Rectal smooth muscle tissue (tissue), 1 donor: Measurements from ENCODE around the gene FAM161A.

Experiments used
- H3K27ac ChIP-seq: one replicate; pipeline ENCODE4 v1.7.0; 2013; ENCODE audit warnings: low read depth, low read length, inconsistent platforms
- H3K27me3 ChIP-seq: one replicate; pipeline ENCODE4 v1.7.0; 2013; ENCODE audit warnings: low read length; ENCODE audit not compliant: control insufficient read depth, insufficient read depth
- H3K36me3 ChIP-seq: one replicate; pipeline ENCODE4 v1.7.0; 2013; ENCODE audit warnings: low read length; ENCODE audit not compliant: control insufficient read depth, insufficient read depth
- H3K4me1 ChIP-seq: one replicate; pipeline ENCODE4 v1.7.0; 2013; ENCODE audit warnings: low read length; ENCODE audit not compliant: control insufficient read depth, insufficient read depth
- H3K4me3 ChIP-seq: one replicate; pipeline ENCODE4 v1.7.0; 2013; ENCODE audit warnings: low read length
- H3K9ac ChIP-seq: one replicate; pipeline ENCODE4 v1.7.0; 2013; ENCODE audit warnings: low read length

Gene FAM161A

DNA sequence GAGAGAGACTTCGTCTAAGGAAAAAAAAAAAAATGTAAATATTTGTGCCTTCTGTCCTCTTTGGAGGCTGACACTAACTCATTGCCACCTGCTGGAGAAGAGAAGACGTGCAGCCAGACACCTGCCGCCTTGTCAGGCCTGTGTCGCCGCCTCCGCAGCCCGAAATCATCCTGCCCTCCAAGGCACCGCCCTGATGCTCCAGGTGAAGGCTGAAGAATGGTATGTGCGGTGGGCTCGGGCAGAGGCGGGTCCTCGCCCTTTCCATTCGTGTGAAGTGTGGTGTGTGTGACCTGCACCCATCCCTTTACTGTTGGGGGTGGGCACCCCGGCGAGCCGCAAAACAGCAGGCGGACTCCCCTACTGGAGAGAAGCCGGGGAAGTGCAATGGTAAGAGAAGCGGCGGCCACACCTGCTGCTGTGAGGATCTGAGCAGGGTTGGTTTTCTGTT lies 60.4 kb downstream of the FAM161A start:
- H3K4me1 ChIP-seq = no peaks in the 10 kb centered on the region
- H3K27ac ChIP-seq = no peak overlapping the region
- no peaks in the 10 kb centered on the region for H3K36me3 ChIP-seq
- H3K4me3 ChIP-seq = no peak overlapping the region
- no peaks in the 10 kb centered on the region for H3K27me3 ChIP-seq
- H3K9ac ChIP-seq = no peak overlapping the region

- Histone ChIP-seq H3K27ac (no peak overlapping the region), H3K27me3 (no peaks in the 10 kb centered on the region)
Measured at GRCh38 chr2:61792355-61792890, 61.4 kb downstream of the FAM161A start.

DNA sequence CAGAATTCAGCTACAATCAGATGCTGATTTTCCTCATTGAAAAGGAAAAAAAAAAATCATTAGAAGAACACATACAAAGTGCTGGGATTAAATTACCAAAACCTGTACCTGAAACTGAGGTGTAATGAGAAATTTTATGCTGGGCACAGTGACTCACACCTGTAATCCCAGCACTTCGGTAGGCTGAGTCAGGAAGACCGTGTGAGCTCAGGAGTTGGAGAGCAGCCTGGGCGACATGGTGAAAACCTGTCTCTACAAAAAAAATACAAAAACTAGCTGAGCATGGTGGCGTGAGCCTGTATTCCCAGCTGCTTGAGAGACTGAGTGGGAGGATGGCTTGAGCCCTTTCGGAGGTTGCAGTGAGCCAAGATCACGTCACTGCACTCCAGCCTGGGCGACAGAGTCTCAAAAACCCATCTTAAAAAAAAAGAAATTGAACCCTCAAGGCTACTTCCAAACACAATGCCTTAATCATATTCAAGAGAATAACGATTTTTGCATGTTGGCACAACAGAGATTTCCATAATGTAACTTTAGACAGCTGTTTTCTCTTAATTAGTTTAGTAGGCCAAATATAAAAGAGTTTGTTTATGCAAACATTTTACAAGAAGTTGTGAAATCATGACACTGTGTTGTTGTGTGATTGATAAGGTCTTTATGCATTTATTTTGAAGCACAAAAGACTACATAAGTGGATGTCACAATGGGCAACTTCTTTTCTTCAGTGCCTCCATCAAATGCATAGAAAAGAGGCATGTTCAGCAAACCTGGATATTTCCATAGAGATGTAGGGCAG lies 63.9 kb downstream of the FAM161A start:
- no peaks in the 10 kb centered on the region for H3K36me3 ChIP-seq
- H3K27me3 ChIP-seq = no peaks in the 10 kb centered on the region
- H3K9ac ChIP-seq = no peak overlapping the region
- no peak overlapping the region for H3K4me3 ChIP-seq
- no peaks in the 10 kb centered on the region for H3K4me1 ChIP-seq
- no peak overlapping the region for H3K27ac ChIP-seq

More at GRCh38 chr2:61792355-61792890, 61.4 kb downstream of the FAM161A start:
- H3K4me3 ChIP-seq = no peak overlapping the region
- no peak overlapping the region for H3K9ac ChIP-seq
- no peaks in the 10 kb centered on the region for H3K4me1 ChIP-seq
- no peaks in the 10 kb centered on the region for H3K36me3 ChIP-seq

- Histone ChIP-seq H3K4me1 (no peaks in the 10 kb centered on the region), H3K27me3 (no peaks in the 10 kb centered on the region), H3K27ac (no peak overlapping the region), H3K4me3 (no peak overlapping the region), H3K9ac (no peak overlapping the region), H3K36me3 (no peaks in the 10 kb centered on the region)
Measured at GRCh38 chr2:61787941-61788563, 65.8 kb downstream of the FAM161A start.

DNA sequence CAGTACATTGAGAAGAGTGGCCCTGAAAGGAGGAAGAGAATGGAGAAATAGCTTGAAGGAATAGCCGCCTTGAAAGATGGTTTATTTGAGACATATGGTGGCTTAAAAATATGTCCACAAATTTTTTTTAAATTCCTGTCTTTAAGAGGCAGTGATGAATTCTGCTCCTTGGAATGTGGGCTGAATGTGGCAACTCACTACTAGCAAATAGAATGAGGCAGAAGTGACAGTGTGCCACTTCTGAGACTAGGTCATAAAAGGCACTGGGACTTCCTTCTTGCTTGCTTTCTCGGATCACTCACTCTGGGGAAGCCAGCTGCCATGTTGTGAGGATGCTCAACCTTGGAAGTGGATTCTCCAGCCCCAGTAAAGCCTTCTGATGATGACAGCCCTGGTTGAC lies 67.0 kb downstream of the FAM161A start:
- H3K9ac ChIP-seq = no peak overlapping the region
- no peak overlapping the region for H3K27ac ChIP-seq
- H3K36me3 ChIP-seq = no peaks in the 10 kb centered on the region
- H3K27me3 ChIP-seq = no peaks in the 10 kb centered on the region
- H3K4me1 ChIP-seq = no peaks in the 10 kb centered on the region
- H3K4me3 ChIP-seq = no peak overlapping the region

GRCh38 chr2:61785583-61785982 lies 68.3 kb downstream of the FAM161A start:
- Histone ChIP-seq H3K36me3 (no peaks in the 10 kb centered on the region), H3K27me3 (no peaks in the 10 kb centered on the region), H3K4me3 (no peak overlapping the region), H3K4me1 (no peaks in the 10 kb centered on the region), H3K9ac (no peak overlapping the region), H3K27ac (no peak overlapping the region)

DNA sequence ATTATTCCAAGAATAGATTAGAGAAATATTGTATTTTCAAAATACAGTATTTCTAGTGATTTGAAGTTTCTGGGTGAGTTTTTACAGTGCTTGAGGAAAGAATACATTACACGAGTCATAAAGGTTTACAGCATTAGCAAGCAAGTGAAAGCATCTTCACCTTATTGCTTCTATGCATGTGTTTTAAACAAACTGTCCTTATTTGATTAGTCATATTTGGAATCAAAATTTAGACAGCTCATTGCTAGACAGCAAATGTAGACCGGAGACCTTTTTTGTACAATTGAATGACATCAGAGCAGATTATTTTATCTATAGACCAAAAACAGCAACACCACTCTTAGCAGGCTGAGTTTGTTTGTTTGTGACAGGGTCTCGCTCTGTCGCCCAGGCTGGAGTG lies 69.2 kb downstream of the FAM161A start:
- H3K4me1 ChIP-seq = no peaks in the 10 kb centered on the region
- no peak overlapping the region for H3K4me3 ChIP-seq
- H3K27ac ChIP-seq = no peak overlapping the region
- H3K36me3 ChIP-seq = no peaks in the 10 kb centered on the region
- H3K27me3 ChIP-seq = no peaks in the 10 kb centered on the region
- H3K9ac ChIP-seq = no peak overlapping the region

- no peak overlapping the region for H3K9ac ChIP-seq
- H3K4me3 ChIP-seq = no peak overlapping the region
- no peaks in the 10 kb centered on the region for H3K27me3 ChIP-seq
- no peaks in the 10 kb centered on the region for H3K4me1 ChIP-seq
- H3K36me3 ChIP-seq = no peaks in the 10 kb centered on the region
- H3K27ac ChIP-seq = no peak overlapping the region
Measured at GRCh38 chr2:61775956-61776570, 77.8 kb downstream of the FAM161A start.
